ENCODE data around the gene KLF3. TPM values are rescaled to one million over a fixed set of nuclear protein-coding genes. Genes with fewer than 3 reads are reported as not detected.

KLF3 gene
- total RNA-seq, 1 donor from 2014 or later, result 16.5 TPM

DNA sequence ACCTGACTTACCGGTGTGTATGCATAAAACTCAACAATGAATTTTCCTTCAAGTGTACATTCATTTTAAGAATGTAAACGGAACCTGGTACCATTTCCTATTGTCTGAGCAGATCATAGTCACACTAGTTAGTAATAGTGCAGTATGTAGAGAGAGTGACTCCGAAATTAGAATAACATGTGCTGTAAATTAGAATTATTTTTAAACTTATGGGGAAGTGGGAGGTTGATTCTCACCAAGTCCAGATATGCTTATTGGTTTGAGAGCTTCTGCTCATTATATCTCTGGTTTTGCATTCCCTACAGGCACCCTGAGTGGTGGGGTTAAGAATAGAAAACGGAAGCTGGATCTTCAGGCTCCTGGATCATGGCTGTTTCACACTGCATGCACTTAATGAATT lies 39.6 kb downstream of the KLF3 start:
- DNase-seq, result no peak
- H3K27me3 ChIP-seq (ENCODE audit: low read depth), result no peaks in the 10 kb centered on the region
- intact Hi-C loops (cut with micrococcal nuclease), result no loop called here
- no peak overlapping the region for H3K4me3 ChIP-seq
- no peak overlapping the region for H3K27ac ChIP-seq (replicated peaks)
- H3K4me1 ChIP-seq, result peaks cover 22% of the 10 kb centered on the region
- TF ChIP-seq, protein P1, sequence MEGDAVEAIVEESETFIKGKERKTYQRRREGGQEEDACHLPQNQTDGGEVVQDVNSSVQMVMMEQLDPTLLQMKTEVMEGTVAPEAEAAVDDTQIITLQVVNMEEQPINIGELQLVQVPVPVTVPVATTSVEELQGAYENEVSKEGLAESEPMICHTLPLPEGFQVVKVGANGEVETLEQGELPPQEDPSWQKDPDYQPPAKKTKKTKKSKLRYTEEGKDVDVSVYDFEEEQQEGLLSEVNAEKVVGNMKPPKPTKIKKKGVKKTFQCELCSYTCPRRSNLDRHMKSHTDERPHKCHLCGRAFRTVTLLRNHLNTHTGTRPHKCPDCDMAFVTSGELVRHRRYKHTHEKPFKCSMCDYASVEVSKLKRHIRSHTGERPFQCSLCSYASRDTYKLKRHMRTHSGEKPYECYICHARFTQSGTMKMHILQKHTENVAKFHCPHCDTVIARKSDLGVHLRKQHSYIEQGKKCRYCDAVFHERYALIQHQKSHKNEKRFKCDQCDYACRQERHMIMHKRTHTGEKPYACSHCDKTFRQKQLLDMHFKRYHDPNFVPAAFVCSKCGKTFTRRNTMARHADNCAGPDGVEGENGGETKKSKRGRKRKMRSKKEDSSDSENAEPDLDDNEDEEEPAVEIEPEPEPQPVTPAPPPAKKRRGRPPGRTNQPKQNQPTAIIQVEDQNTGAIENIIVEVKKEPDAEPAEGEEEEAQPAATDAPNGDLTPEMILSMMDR (IDR thresholded peaks at IDR 0.05; ENCODE audit: borderline replicate concordance), result no peak
- peaks cover 1% of the 10 kb centered on the region for H3K36me3 ChIP-seq
- H3K9me3 ChIP-seq (replicated peaks), result no peaks in the 10 kb centered on the region

DNA sequence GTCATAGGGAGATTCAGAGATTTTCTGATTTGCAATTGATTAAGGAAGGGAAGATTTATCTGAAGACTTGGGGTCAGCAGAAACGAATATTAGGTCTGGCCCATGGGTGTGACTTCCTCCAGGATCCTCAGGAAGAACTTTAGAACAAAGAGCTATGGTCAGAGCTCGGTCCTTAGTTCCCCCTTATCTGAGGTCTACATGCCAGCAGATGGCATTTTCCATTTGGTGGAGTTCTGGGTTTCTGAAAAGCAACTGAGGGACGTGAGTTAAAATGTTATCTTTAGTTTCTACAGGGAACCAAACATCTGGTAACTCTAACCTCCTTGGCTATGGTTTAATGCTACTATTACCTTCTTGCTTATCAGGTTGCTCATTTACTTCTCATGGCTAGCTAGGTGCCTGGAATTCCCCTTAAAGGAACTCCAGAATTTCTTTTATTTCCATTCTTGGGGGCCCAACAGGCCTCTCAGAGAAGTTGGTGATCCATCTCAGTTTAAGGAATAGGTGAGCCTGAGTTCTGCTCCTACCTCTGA lies 40.7 kb downstream of the KLF3 start:
- Histone ChIP-seq H3K4me3 (no peak overlapping the region), H3K27ac (replicated peaks) (no peak overlapping the region), H3K36me3 (no peaks in the 10 kb centered on the region), H3K9me3 (replicated peaks) (no peaks in the 10 kb centered on the region), H3K27me3 (ENCODE audit: low read depth) (no peaks in the 10 kb centered on the region), H3K4me1 (peaks cover 22% of the 10 kb centered on the region)
- no peak for DNase-seq
- intact Hi-C loops (cut with micrococcal nuclease), result no loop called here
- TF ChIP-seq, protein P1 (IDR thresholded peaks at IDR 0.05; ENCODE audit: borderline replicate concordance), result no peak

DNA sequence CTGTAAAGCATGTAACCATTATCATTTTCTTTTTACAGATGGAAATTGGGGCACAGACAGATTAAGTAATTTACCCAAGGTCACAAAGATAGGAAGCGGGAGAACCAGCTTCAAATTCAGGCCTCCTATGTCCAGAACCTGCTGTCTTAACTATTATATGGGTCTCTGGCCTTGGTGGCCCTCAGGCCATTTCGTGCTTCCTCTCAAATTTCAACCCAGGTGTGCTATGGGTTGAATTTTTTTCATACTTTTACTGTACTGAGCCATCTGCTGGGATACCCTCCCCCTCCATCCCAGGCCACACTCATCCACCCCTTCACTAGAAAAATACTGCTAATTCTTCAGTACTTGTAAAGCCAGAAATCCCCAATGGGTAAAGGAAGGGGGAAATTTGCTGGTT lies 42.3 kb downstream of the KLF3 start:
- intact Hi-C loops (cut with micrococcal nuclease), result no loop called here
- no peak overlapping the region for H3K4me3 ChIP-seq
- no peak for DNase-seq
- peaks cover 22% of the 10 kb centered on the region for H3K4me1 ChIP-seq
- no peaks in the 10 kb centered on the region for H3K27me3 ChIP-seq (ENCODE audit: low read depth)
- no peaks in the 10 kb centered on the region for H3K9me3 ChIP-seq (replicated peaks)
- TF ChIP-seq, protein P1 (IDR thresholded peaks at IDR 0.05; ENCODE audit: borderline replicate concordance), result no peak
- no peaks in the 10 kb centered on the region for H3K36me3 ChIP-seq
- no peak overlapping the region for H3K27ac ChIP-seq (replicated peaks)

DNA sequence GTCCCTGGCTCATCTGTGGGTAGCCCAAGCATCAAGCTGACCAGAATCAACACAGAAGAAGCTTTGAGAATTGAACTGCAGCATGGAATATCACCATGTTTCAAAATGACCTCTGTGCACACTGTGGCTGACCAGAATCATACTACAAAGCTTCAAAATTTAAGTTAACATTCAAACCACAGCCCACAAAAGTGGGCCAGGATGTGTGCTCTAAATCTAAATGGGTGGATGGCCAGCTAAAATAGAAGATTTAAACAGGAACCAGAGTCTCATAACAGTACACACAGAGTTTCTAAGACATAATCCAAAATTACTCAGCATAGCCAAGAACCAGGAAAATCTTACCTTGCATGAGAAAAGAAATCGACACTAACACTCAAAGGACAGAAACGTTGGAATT lies 46.1 kb downstream of the KLF3 start:
- Histone ChIP-seq H3K4me1 (peaks cover 1% of the 10 kb centered on the region), H3K27ac (replicated peaks) (no peak overlapping the region), H3K4me3 (no peak overlapping the region), H3K9me3 (replicated peaks) (peaks cover 11% of the 10 kb centered on the region), H3K36me3 (no peaks in the 10 kb centered on the region), H3K27me3 (ENCODE audit: low read depth) (no peaks in the 10 kb centered on the region)
- DNase-seq, result no peak
- intact Hi-C loops (cut with micrococcal nuclease), result no loop called here
- TF ChIP-seq, protein P1 (IDR thresholded peaks at IDR 0.05; ENCODE audit: borderline replicate concordance), result no peak

DNA sequence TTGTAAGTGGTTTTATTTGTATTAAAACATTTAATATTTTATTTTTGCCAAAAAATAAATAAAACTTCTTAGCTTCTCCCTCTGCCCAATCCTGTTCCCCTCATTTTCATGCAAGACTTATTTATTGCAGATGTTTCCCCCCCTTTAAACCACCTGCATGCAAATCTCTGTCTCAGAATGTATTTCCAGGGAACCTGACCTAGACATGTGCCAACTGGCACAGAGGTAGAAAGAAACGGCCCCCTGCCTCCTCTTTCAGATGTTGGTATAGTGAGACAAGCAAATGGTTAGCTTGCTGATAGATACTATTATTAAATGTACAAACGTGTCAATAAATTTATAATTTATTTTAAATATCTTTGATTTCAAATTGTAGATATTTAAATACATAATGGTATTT lies 47.1 kb downstream of the KLF3 start:
- H3K27ac ChIP-seq (replicated peaks), result no peak overlapping the region
- no peak overlapping the region for H3K4me3 ChIP-seq
- no peaks in the 10 kb centered on the region for H3K36me3 ChIP-seq
- no peaks in the 10 kb centered on the region for H3K27me3 ChIP-seq (ENCODE audit: low read depth)
- no peaks in the 10 kb centered on the region for H3K4me1 ChIP-seq
- intact Hi-C loops (cut with micrococcal nuclease), result no loop called here
- no peak for DNase-seq
- TF ChIP-seq, protein P1 (IDR thresholded peaks at IDR 0.05; ENCODE audit: borderline replicate concordance), result no peak
- H3K9me3 ChIP-seq (replicated peaks), result peaks cover 11% of the 10 kb centered on the region

All from left ventricle myocardium inferior (tissue), 1 donor.